GM19193 (cell line): Measurements from ENCODE around the gene FTO.

Source experiments
- POLR2A ChIP-seq: IDR thresholded peaks from 4 replicates; pipeline ENCODE4 v1.6.1; 2011; ENCODE audit not compliant: insufficient read depth, insufficient read length; ENCODE audit errors: extremely low read depth

Gene FTO

GRCh38 chr16:53779186-53779585 lies 75.2 kb downstream of the FTO start:
- no peak for TF ChIP-seq POLR2A

- no peak for TF ChIP-seq POLR2A
Observed at GRCh38 chr16:53780051-53780450, 76.1 kb downstream of the FTO start.

DNA sequence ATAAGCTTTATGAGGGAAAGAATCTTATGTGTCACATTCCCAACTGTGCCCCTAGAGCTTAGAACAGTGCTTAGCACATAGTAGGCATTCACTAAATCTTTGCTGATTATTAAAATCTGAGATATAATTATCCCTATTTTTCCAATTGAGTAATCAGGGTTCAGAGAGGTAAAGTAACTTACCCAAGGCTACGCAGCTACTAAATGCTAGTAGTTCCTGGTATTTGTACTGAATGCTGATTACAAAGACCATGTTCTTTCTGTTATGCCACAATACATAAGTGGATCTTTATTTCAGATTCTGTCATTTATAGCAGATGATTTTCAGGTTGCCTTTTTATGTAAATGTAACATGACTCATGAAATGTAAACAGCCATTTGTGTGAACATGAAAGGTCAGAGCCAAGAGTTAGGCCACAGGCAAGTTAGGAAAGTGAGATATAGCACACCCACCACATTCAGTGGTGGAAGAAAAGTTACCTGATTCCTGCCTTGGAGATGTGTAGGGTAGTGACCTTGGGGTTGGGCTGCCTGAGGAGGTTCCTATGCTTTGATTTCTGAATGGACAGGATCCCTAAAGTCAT lies 77.2 kb downstream of the FTO start:
- no peak for TF ChIP-seq POLR2A

DNA sequence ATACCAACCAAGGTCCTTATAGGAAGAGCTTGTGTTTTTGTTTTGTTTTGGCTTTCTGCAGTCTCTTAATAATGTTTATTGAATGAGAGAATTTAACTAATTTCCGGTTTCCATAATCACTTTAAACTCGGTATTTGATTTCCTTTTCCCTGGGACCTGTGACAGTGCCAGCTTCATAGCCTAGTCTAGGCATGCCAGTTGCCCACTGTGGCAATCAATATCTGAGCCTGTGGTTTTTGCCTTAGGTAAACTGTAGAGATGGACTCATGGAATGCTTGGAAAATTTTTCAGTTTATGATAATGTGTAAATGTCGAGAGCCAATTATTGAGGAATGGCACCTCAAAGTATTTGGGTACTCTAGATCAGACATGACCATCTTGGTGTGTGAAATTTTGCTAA lies 78.2 kb downstream of the FTO start:
- no peak for TF ChIP-seq POLR2A

DNA sequence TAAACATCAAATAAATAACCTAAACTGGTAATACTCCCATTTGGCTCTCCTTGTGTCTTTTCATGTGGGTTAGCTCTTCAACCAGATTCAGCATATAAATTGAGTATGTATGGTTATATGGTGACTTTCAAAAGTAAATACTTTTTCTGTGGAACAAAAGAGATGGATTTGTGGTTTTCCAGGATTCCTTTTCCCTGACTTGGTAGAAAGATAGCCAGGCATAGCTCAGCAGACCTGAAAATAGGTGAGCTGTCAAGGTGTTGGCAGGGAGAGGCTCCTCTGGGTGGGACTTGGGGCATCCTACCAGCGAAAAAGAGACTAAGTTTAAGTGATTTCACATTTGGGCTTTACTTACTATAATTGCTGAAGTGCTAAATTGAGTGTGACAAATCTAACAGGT lies 80.3 kb downstream of the FTO start:
- TF ChIP-seq POLR2A = no peak

GRCh38 chr16:53785044-53785443 lies 81.1 kb downstream of the FTO start:
- no peak for TF ChIP-seq POLR2A

GRCh38 chr16:53785916-53786315 lies 82.0 kb downstream of the FTO start:
- no peak for TF ChIP-seq POLR2A

DNA sequence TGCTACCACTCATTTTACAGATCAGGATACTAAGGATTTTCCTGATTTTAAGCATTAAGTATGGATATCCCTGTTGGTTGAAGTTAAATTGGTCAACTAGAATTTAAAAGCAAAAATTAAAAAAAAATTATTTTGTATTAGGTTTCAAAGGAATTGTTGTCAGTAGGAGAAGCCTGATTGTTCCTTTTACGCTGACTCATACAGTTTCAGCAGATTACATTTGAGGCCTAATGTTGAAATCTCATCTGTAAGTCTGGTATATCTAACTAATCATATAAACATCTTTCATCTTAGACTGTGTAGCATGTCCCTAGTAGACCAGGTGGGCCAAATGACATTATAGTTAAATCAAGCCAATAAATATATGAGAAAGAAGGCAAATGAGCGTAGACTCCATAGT lies 83.5 kb downstream of the FTO start:
- TF ChIP-seq POLR2A = no peak

- TF ChIP-seq POLR2A = no peak
Observed at GRCh38 chr16:53789137-53789536, 85.2 kb downstream of the FTO start.

GRCh38 chr16:53792161-53792951 lies 88.4 kb downstream of the FTO start:
- no peak for TF ChIP-seq POLR2A

- no peak for TF ChIP-seq POLR2A
Observed at GRCh38 chr16:53803451-53803850, 99.5 kb downstream of the FTO start.

DNA sequence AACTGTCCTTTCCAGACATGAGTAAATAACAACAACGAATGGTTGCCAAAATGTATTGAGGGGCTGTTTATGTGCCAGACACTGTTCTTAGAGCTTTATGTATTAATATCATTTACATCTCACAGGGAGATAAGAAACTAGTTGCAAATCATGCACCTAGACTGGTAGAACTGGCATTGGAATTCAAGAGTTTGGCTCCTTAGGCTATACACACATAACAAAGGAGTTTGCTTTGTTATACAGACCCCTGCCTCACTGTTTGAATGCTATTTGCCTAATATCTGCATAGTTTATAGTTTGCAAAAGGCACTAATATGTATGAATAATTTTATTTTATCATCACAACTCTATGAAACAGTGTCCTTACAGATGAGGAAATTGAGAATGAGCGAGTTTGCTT lies 100.0 kb downstream of the FTO start:
- no peak for TF ChIP-seq POLR2A

DNA sequence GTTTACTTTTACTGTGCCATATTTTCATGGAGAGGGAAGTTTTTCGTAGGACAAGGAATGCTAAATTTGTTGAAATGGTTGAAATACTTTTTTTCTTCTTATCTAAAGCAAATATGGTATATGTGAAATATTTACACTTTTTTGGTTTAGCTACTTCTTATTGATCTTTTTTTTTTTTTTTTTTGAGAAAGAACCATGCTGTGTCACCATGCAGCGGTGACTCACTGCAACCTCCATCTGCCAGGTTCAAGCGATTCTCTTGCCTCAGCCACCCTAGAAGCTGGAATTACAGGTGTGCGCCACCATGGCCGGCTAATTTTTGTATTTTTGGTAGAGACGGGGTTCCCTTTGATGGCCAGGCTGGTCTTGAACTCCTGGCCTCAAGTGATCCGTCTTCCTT lies 100.5 kb downstream of the FTO start:
- no peak for TF ChIP-seq POLR2A

DNA sequence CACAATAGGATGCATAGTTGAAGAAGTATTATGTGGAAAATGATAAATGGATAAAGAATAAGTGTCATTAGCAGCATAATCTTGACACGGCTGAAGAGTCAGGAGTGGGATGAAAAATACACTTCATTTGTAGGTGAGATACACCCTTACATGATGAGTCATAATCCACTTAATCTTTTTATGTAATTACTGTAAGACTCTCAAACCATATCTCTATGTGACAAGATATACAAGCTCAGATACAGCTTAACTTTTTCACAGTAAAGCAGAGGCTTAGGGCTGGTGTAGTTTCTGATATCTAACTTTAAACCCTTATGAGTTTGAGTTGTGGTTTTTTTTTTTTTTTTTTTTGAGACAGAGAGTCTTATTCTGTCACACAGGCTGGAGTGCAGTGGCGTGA lies 101.2 kb downstream of the FTO start:
- TF ChIP-seq POLR2A = no peak

- TF ChIP-seq POLR2A = no peak
Observed at GRCh38 chr16:53805752-53806151, 101.8 kb downstream of the FTO start.
